CD4-positive, alpha-beta T cell treated with Interleukin-12 subunit alpha and Interleukin-12 subunit beta, for 1 hour (primary cell): Measurements from ENCODE around the gene CIB4.
"Not testable (repeated sequence)": the region's sequence is repeated elsewhere in the genome, so short reads cannot be mapped to it uniquely, and the experiment has no call there.

Experiments
- DNase-seq: peaks from one replicate; pipeline ENCODE4 v3.0.0-alpha.2; 2020

CIB4 gene

GRCh38 chr2:26665296-26665695 lies 24.1 kb upstream of the CIB4 start:
- DNase-seq: not testable (repeated sequence)

- no peak for DNase-seq
Observed at GRCh38 chr2:26660363-26660962, 19.3 kb upstream of the CIB4 start.

GRCh38 chr2:26658691-26659346 lies 17.7 kb upstream of the CIB4 start:
- no peak for DNase-seq

GRCh38 chr2:26657265-26657664 lies 16.1 kb upstream of the CIB4 start:
- DNase-seq: no peak

- no peak for DNase-seq
Observed at GRCh38 chr2:26655611-26656195, 14.5 kb upstream of the CIB4 start.

GRCh38 chr2:26655120-26655519 lies 14.0 kb upstream of the CIB4 start:
- DNase-seq: not testable (repeated sequence)

GRCh38 chr2:26654061-26654340 lies 12.8 kb upstream of the CIB4 start:
- no peak for DNase-seq

- DNase-seq: no peak
Observed at GRCh38 chr2:26653207-26654060, 12.3 kb upstream of the CIB4 start.

GRCh38 chr2:26652361-26653041 lies 11.3 kb upstream of the CIB4 start:
- no peak for DNase-seq

GRCh38 chr2:26651799-26652198 lies 10.6 kb upstream of the CIB4 start:
- DNase-seq: no peak

- no peak for DNase-seq
Observed at GRCh38 chr2:26651470-26651771, 10.3 kb upstream of the CIB4 start.

GRCh38 chr2:26650713-26651469 lies 9.7 kb upstream of the CIB4 start:
- no peak for DNase-seq

- DNase-seq: no peak
Observed at GRCh38 chr2:26649992-26650712, 9.0 kb upstream of the CIB4 start.

GRCh38 chr2:26649322-26649721 lies 8.2 kb upstream of the CIB4 start:
- DNase-seq: no peak

- DNase-seq: no peak
Observed at GRCh38 chr2:26648516-26648915, 7.3 kb upstream of the CIB4 start.

- DNase-seq: no peak
Observed at GRCh38 chr2:26647981-26648380, 6.8 kb upstream of the CIB4 start.

GRCh38 chr2:26646986-26647672 lies 6.0 kb upstream of the CIB4 start:
- DNase-seq: no peak

GRCh38 chr2:26645762-26646161 lies 4.6 kb upstream of the CIB4 start:
- no peak for DNase-seq

GRCh38 chr2:26644188-26644835 lies 3.1 kb upstream of the CIB4 start:
- no peak for DNase-seq

GRCh38 chr2:26642429-26642828 lies 1.3 kb upstream of the CIB4 start:
- no peak for DNase-seq

GRCh38 chr2:26640331-26640745 lies 828 bp downstream of the CIB4 start:
- DNase-seq: no peak
